GM12892 (cell line): Measurements from ENCODE around the gene TSC1.

ENCODE experiments used
- POLR2A ChIP-seq: IDR thresholded peaks from 2 replicates; pipeline ENCODE4 v1.6.1; 2011; ENCODE audit warnings: low read depth, low read length, control low read depth
- POLR2AphosphoS5 ChIP-seq: IDR thresholded peaks from 2 replicates; pipeline ENCODE4 v1.6.1; 2011; ENCODE audit warnings: low read depth, low read length, control low read depth

GRCh38 chr9:132985071-132985350, 40.6 kb upstream of the TSC1 start:
- TF ChIP-seq POLR2A, result no peak
- no peak for TF ChIP-seq POLR2AphosphoS5
